Karpas-422 (cell line): Measurements from ENCODE around the gene DIDO1. TPM values are rescaled to one million over a fixed set of nuclear protein-coding genes. Genes with fewer than 3 reads are reported as not detected.

Experiments used
- DNase-seq: peaks from one replicate; pipeline ENCODE4 v3.0.0-alpha.2; 2015
- H2AFZ ChIP-seq: fragments of 200-600 bp; sonication (generic); 2 replicates; pipeline ENCODE4 v1.6.1; 2014; ENCODE audit warnings: antibody characterized with exemption, low read length, mixed read lengths
- H3K27ac ChIP-seq: fragments of 200-600 bp; sonication (generic); 2 replicates; pipeline ENCODE4 v1.5.1; 2014; ENCODE audit warnings: mild to moderate bottlenecking, low read length, moderate library complexity
- H3K27me3 ChIP-seq: fragments of 200-600 bp; sonication (generic); 2 replicates; pipeline ENCODE4 v1.6.1; 2014; ENCODE audit warnings: low read length, mixed read lengths
- H3K36me3 ChIP-seq: fragments of 200-600 bp; sonication (generic); 2 replicates; pipeline ENCODE4 v1.6.1; 2014; ENCODE audit warnings: low read length, mixed read lengths; ENCODE audit not compliant: insufficient read depth
- H3K4me1 ChIP-seq: fragments of 200-600 bp; sonication (generic); 2 replicates; pipeline ENCODE4 v1.6.1; 2014; ENCODE audit warnings: mild to moderate bottlenecking, low read length, mixed read lengths
- H3K4me2 ChIP-seq: fragments of 200-600 bp; sonication (generic); 2 replicates; pipeline ENCODE4 v1.6.1; 2014; ENCODE audit warnings: low read length, low read depth, mild to moderate bottlenecking; ENCODE audit not compliant: poor library complexity, severe bottlenecking
- H3K4me3 ChIP-seq: fragments of 200-600 bp; sonication (generic); 2 replicates; pipeline ENCODE4 v1.5.1; 2014; ENCODE audit warnings: mild to moderate bottlenecking, antibody characterized with exemption, low read length, mixed read lengths
- H3K79me2 ChIP-seq: fragments of 200-600 bp; sonication (generic); 2 replicates; pipeline ENCODE4 v1.6.1; 2014; ENCODE audit warnings: mild to moderate bottlenecking, low read length, mixed read lengths
- H3K9ac ChIP-seq: fragments of 200-600 bp; sonication (generic); 2 replicates; pipeline ENCODE4 v1.6.0; 2014; ENCODE audit warnings: low read length
- H3K9me2 ChIP-seq: fragments of 200-600 bp; sonication (generic), shearing (Covaris generic); replicated peaks from 2 replicates; pipeline ENCODE4 v1.6.0; 2014; ENCODE audit warnings: mild to moderate bottlenecking, low read length, moderate library complexity; ENCODE audit not compliant: insufficient read depth
- H3K9me3 ChIP-seq: fragments of 300-700, 200-600 bp; sonication (generic); 2 replicates; pipeline ENCODE4 v1.6.1; 2014; ENCODE audit warnings: low read length, mixed read lengths
- H4K20me1 ChIP-seq: fragments of 200-600 bp; sonication (generic); 2 replicates; pipeline ENCODE4 v1.6.1; 2014; ENCODE audit warnings: mild to moderate bottlenecking, antibody characterized with exemption, low read length, low read depth; ENCODE audit not compliant: insufficient read depth
- total RNA-seq: library from RNA; depleted of rRNA; stranded (reverse); fragments of >200 nt; shearing (Covaris generic); gene quantifications from 2 replicates; pipeline ENCODE4 v1.2.3, GENCODE V29; 2014; ENCODE audit warnings: low replicate concordance

The DIDO1 gene
- total RNA-seq, 1 experiment from 2014 or later, result 35.4 TPM

DNA sequence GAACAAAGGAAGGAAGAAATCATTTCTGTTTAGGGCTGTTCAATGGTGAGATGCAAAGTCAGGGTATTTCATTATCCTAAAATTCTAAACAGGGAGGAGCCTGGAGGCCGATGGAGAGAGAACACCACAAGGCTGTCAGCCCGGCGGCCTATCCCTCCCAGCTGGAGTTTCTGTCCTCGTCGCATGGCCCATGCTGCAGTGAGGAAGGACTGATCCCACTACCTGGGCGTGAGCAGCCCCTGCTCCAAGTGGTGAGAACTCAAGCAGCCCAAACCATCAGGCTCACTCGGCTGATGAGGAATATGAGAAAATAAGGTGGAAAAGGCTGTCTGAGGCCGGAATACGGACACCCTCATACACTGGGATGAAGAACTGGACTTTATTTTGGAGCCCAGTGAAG, 30.8 kb downstream of the DIDO1 start:
- H3K4me2 ChIP-seq, result no peak overlapping the region
- DNase-seq, result no peak
- no peaks in the 10 kb centered on the region for H3K9me3 ChIP-seq
- H3K79me2 ChIP-seq, result peaks cover 10% of the 10 kb centered on the region
- H3K27me3 ChIP-seq, result no peaks in the 10 kb centered on the region
- H3K4me3 ChIP-seq, result no peak overlapping the region
- peaks cover 79% of the 10 kb centered on the region; the same call in 1 of the 2 replicates for H3K36me3 ChIP-seq
- peaks cover 9% of the 10 kb centered on the region for H3K4me1 ChIP-seq
- no peaks in the 10 kb centered on the region for H4K20me1 ChIP-seq
- no peak overlapping the region for H3K27ac ChIP-seq
- no peak overlapping the region for H2AFZ ChIP-seq
- H3K9me2 ChIP-seq, result no peaks in the 10 kb centered on the region
- H3K9ac ChIP-seq, result no peak overlapping the region

DNA sequence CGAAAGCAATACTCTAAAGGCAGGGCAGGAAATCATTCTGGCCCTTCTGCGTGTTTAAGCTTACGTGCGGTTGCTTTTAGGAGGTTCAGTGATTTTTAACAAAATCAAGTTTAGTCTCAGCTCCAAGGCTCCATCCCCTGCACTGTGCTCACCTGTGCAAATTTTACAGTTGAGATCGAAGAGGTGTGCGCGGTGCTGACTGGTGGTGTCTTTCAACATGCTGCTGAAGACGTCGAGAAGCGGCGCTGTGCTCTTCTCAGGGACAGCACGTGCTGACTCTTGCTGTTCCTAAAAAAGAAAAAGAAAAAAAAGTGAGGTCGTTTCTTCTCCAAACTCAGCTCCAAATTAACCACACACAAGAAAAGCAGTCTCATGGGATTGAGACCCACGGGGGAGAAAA, 32.0 kb downstream of the DIDO1 start:
- Histone ChIP-seq H3K9me3 (no peaks in the 10 kb centered on the region), H3K36me3 (peaks cover 71% of the 10 kb centered on the region; the same call in 1 of the 2 replicates), H3K9me2 (no peaks in the 10 kb centered on the region), H3K4me2 (no peak overlapping the region), H3K79me2 (peaks cover 7% of the 10 kb centered on the region; the same call in 1 of the 2 replicates), H4K20me1 (no peaks in the 10 kb centered on the region), H3K4me1 (no peaks in the 10 kb centered on the region), H3K27me3 (no peaks in the 10 kb centered on the region), H3K9ac (no peak overlapping the region), H2AFZ (no peak overlapping the region), H3K27ac (no peak overlapping the region), H3K4me3 (no peak overlapping the region)
- DNase-seq, result no peak

DNA sequence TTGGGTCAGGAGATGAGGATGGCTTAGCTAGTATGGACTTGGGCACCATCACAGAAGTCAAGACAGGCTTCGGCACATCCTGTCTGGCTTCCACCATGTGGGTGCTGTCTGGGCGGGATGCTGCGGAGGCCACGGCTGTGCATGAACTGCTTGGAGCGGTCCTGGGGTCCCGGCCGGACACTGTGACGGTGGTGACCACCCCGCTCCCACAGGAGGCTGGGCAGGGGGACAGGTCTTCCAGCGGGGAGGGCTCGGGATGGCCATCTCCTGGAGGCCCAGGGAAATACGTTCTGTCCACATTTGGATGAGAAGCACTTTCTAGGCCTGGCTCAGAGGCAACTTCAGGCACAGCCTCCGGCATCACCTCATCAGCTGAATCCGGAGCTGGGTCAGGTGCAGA, 32.6 kb downstream of the DIDO1 start:
- Histone ChIP-seq H3K27ac (no peak overlapping the region), H2AFZ (no peak overlapping the region), H3K9ac (no peak overlapping the region), H3K9me2 (no peaks in the 10 kb centered on the region), H3K4me3 (no peak overlapping the region), H4K20me1 (no peaks in the 10 kb centered on the region), H3K79me2 (peaks cover 5% of the 10 kb centered on the region; the same call in 1 of the 2 replicates), H3K4me2 (no peak overlapping the region), H3K4me1 (no peaks in the 10 kb centered on the region), H3K9me3 (no peaks in the 10 kb centered on the region), H3K27me3 (no peaks in the 10 kb centered on the region), H3K36me3 (peaks cover 68% of the 10 kb centered on the region; the same call in 1 of the 2 replicates)
- DNase-seq, result no peak

DNA sequence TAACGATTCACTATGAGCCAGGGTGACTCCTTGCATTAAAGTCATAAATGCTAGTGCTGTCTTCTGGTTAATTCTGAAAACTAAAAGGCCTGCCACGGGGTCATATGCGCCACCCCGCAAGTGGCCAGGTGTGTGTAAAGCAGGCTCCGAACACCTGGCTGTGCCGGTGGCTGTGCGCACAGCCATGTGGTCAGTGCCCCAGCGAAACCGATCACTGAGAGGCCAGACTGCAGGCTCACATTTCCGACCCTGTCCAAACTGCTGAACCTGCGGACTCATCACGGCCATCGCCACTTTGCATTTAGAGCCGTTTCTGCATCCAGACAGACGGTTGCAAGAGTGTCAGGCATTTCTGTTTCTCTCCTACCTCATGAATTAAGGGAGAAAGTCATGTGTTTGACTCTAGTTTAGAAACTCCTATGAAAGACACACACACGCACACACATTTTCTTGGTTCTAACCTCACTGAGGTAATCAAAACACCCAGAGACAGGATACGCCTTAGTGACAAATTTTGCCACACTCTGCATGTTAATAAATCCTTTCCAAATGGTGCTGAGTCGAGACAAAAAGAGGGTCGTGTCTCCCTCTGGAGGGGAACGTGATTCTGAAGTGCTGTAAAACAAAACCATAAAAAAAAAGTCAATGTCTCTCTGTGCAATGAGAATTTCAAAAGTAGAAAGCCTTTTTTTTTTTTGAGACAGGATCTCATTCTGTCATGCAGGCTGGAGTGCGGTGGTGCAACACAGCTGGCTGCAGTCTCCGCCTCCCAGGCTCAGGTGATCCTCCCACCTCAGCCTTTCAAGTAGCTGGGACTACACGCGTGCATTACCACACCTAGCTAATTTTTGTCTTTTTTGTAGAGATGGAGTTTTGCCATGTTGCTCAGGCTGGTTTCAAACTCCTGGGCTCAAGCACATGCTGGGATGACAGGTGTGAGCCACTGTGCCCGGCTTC, 33.7 kb downstream of the DIDO1 start:
- H3K4me2 ChIP-seq, result no peak overlapping the region
- H3K79me2 ChIP-seq, result no peaks in the 10 kb centered on the region
- no peak overlapping the region for H2AFZ ChIP-seq
- no peak overlapping the region for H3K27ac ChIP-seq
- H3K9ac ChIP-seq, result no peak overlapping the region
- no peaks in the 10 kb centered on the region for H3K9me3 ChIP-seq
- H3K4me1 ChIP-seq, result no peaks in the 10 kb centered on the region
- H4K20me1 ChIP-seq, result no peaks in the 10 kb centered on the region
- no peaks in the 10 kb centered on the region for H3K27me3 ChIP-seq
- DNase-seq, result no peak
- no peak overlapping the region for H3K4me3 ChIP-seq
- H3K9me2 ChIP-seq, result no peaks in the 10 kb centered on the region
- H3K36me3 ChIP-seq, result peaks cover 73% of the 10 kb centered on the region; the same call in 1 of the 2 replicates

DNA sequence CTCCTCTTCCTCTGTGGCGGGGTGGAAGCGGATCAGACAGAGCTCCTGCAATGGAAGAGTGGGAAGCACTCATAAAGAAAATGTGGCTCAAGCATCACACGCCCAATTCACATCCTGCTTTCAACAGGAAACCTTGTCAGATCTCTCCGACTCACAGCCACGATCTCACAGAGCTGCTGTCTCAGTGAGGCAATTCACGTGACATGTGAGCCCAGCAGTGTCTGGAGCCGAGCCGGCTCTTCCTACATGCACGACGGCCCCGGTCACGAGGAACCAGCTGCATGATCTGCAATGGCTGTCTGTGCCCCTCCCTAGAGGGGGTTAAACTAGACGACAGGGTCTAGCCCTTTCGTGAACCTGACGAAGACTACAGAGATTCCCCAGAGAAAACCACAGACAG, 35.2 kb downstream of the DIDO1 start:
- H3K27me3 ChIP-seq, result no peaks in the 10 kb centered on the region
- H3K9me3 ChIP-seq, result no peaks in the 10 kb centered on the region
- no peak overlapping the region for H2AFZ ChIP-seq
- H3K4me1 ChIP-seq, result no peaks in the 10 kb centered on the region
- H3K9ac ChIP-seq, result no peak overlapping the region
- H3K36me3 ChIP-seq, result peaks cover 72% of the 10 kb centered on the region; the same call in 1 of the 2 replicates
- H3K4me3 ChIP-seq, result no peak overlapping the region
- no peaks in the 10 kb centered on the region for H3K79me2 ChIP-seq
- no peak for DNase-seq
- no peaks in the 10 kb centered on the region for H3K9me2 ChIP-seq
- no peak overlapping the region for H3K27ac ChIP-seq
- H4K20me1 ChIP-seq, result no peaks in the 10 kb centered on the region
- H3K4me2 ChIP-seq, result no peak overlapping the region

DNA sequence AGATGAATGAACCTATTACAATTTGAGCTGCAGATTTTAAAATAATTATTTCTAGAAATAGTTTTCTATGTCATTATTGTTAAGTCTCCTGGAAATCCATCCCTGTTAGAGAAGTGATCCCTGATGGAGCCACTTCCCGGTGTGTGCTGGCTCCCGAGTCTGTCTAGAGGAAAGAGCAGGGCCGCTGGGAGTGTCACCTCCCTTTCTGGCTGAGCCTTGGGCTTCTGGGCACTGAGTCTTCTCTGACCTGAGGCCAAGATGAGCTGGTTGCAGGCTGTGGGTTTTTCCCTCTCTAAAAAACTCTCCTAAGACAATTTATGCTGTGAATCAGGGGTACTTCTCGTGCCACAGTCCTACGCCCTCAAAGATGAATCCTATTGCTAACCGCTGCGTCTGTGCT, 35.9 kb downstream of the DIDO1 start:
- Histone ChIP-seq H3K79me2 (no peaks in the 10 kb centered on the region), H4K20me1 (no peaks in the 10 kb centered on the region), H3K9me3 (no peaks in the 10 kb centered on the region), H3K4me2 (no peak overlapping the region), H3K36me3 (peaks cover 68% of the 10 kb centered on the region; the same call in 1 of the 2 replicates), H3K4me1 (no peaks in the 10 kb centered on the region), H3K4me3 (no peak overlapping the region), H3K27ac (no peak overlapping the region), H2AFZ (no peak overlapping the region), H3K9me2 (no peaks in the 10 kb centered on the region), H3K27me3 (no peaks in the 10 kb centered on the region), H3K9ac (no peak overlapping the region)
- no peak for DNase-seq

DNA sequence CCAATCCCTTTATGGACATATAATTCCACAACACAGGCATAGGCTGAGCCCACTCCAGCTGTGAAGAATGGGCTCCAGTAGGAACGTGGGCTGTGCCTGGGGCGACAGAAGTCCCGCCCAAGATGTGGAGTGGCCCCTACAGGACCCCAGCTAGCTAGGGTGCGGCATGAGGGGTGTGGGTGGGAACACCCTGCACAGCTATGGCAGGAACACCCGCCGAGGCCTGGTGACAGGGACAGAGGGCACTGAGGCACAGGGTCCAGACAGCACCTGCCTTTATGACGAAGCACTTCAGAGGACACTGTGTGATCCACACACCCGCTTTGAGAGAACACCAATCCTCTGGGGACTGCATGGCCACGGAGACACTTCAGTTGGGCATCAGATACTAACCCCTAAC, 36.4 kb downstream of the DIDO1 start:
- H3K4me2 ChIP-seq, result no peak overlapping the region
- H3K4me1 ChIP-seq, result no peaks in the 10 kb centered on the region
- no peaks in the 10 kb centered on the region for H3K27me3 ChIP-seq
- H3K79me2 ChIP-seq, result no peaks in the 10 kb centered on the region
- no peak overlapping the region for H3K27ac ChIP-seq
- no peak overlapping the region for H3K9ac ChIP-seq
- H4K20me1 ChIP-seq, result no peaks in the 10 kb centered on the region
- no peak overlapping the region for H3K4me3 ChIP-seq
- no peaks in the 10 kb centered on the region for H3K9me3 ChIP-seq
- DNase-seq, result no peak
- no peaks in the 10 kb centered on the region for H3K9me2 ChIP-seq
- H2AFZ ChIP-seq, result no peak overlapping the region
- H3K36me3 ChIP-seq, result peaks cover 62% of the 10 kb centered on the region; the same call in 1 of the 2 replicates

DNA sequence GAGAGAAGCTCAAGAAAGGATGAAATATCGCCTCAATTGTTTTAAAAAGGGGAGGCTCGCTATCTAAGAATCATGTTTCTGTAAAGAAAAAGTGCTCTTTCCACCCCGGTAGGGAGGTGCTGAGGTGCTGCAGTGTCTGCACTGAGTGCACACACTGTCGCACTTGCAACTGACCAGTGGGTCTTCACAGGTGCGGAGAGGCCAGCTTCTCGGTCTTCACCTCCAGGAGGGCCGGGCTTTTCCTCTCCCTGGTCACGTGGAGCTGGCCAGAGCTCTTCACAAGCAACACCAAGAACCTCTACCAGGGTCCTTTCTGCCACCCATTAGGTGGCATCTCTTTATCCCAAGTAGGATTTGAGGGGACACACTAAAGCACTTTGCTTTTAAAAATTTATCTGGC, 36.9 kb downstream of the DIDO1 start:
- H3K27me3 ChIP-seq, result no peaks in the 10 kb centered on the region
- H3K9me2 ChIP-seq, result no peaks in the 10 kb centered on the region
- H4K20me1 ChIP-seq, result no peaks in the 10 kb centered on the region
- H3K4me2 ChIP-seq, result no peak overlapping the region
- no peak overlapping the region for H3K4me3 ChIP-seq
- H3K36me3 ChIP-seq, result peaks cover 58% of the 10 kb centered on the region; the same call in 1 of the 2 replicates
- no peak overlapping the region for H3K27ac ChIP-seq
- no peaks in the 10 kb centered on the region for H3K79me2 ChIP-seq
- no peak overlapping the region for H2AFZ ChIP-seq
- no peak overlapping the region for H3K9ac ChIP-seq
- H3K9me3 ChIP-seq, result no peaks in the 10 kb centered on the region
- no peak for DNase-seq
- no peaks in the 10 kb centered on the region for H3K4me1 ChIP-seq
